Chondrocyte (in vitro differentiated cells): ENCODE results near the gene SLC35A4. TPM values are rescaled to one million over a fixed set of nuclear protein-coding genes. Genes with fewer than 3 reads are reported as not detected.
"Not testable (repeated sequence)": the region's sequence is repeated elsewhere in the genome, so short reads cannot be mapped to it uniquely, and the experiment has no call there.

Experiments used
- DNase-seq: peaks from one replicate; pipeline ENCODE4 v3.0.0; 2021; ENCODE audit warnings: mixed read lengths, low spot score
- H3K27ac Mint-ChIP-seq: one replicate; pipeline ENCODE4 v1.8.0; 2021; ENCODE audit warnings: mild to moderate bottlenecking, moderate library complexity, mixed read lengths; ENCODE audit not compliant: unreplicated experiment
- H3K27me3 Mint-ChIP-seq: 2 replicates; pipeline ENCODE4 v1.8.0; 2021; ENCODE audit warnings: low read depth, mixed read lengths
- H3K36me3 Mint-ChIP-seq: 2 replicates; pipeline ENCODE4 v1.8.0; 2021; ENCODE audit warnings: low read depth, mixed read lengths
- H3K4me1 Mint-ChIP-seq: 2 replicates; pipeline ENCODE4 v1.8.0; 2021; ENCODE audit warnings: low read depth, mild to moderate bottlenecking, mixed read lengths
- H3K4me3 Mint-ChIP-seq: one replicate; pipeline ENCODE4 v1.8.0; 2021; ENCODE audit warnings: mild to moderate bottlenecking, moderate library complexity, mixed read lengths; ENCODE audit not compliant: unreplicated experiment
- H3K9me3 Mint-ChIP-seq: 2 replicates; pipeline ENCODE4 v1.8.0; 2021; ENCODE audit warnings: low read depth, mixed read lengths
- CTCF ChIP-seq: fragments of 200-600 bp; sonication (generic); IDR thresholded peaks from 2 replicates; pipeline ENCODE4 v1.5.0; 2021; ENCODE audit warnings: antibody characterized with exemption, mild to moderate bottlenecking, moderate library complexity
- total RNA-seq: library from RNA; stranded (reverse); gene quantifications from 3 replicates; pipeline ENCODE4 v1.2.1, GENCODE V29; 2021

Gene SLC35A4
- total RNA-seq, 1 donor from 2014 or later = 79.2 TPM

DNA sequence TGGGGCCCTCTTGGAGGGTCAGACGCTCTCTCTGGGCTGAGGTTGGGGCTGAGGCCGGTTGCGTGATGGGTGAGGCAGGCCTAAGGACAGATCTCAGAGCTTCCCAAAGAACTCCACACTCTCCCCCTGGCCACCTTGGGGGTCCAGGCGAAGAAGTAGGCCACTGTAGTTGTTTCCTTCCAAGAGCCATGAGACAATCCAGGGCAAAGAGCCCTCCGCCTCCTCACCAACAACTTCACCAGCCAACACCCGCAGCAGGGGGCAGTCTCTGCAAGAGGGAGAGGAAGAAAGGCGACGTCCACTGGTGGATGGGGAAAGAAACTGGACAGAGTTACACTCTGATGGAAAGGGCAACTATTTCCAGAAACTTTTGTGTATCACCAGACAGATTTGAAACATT lies 10.7 kb downstream of the SLC35A4 start:
- Mint-ChIP-seq H3K9me3 (no peaks in the 10 kb centered on the region), H3K27me3 (no peaks in the 10 kb centered on the region), H3K4me1 (peaks cover 30% of the 10 kb centered on the region), H3K4me3 (no peak overlapping the region), H3K27ac (no peak overlapping the region), H3K36me3 (no peaks in the 10 kb centered on the region)
- peak; percentile 33 for TF ChIP-seq CTCF
- no peak for DNase-seq

- no peak for TF ChIP-seq CTCF
- H3K4me3 Mint-ChIP-seq = no peak overlapping the region
- DNase-seq = no peak
- no peaks in the 10 kb centered on the region for H3K36me3 Mint-ChIP-seq
- peak overlapping the region; percentile 85 for H3K27ac Mint-ChIP-seq
- peaks cover 30% of the 10 kb centered on the region for H3K4me1 Mint-ChIP-seq
- H3K9me3 Mint-ChIP-seq = no peaks in the 10 kb centered on the region
- H3K27me3 Mint-ChIP-seq = peaks cover 3% of the 10 kb centered on the region
Measured at GRCh38 chr5:140576776-140577201, 12.2 kb downstream of the SLC35A4 start.

- not testable (repeated sequence) for H3K27me3 Mint-ChIP-seq, H3K36me3 Mint-ChIP-seq, DNase-seq, H3K4me3 Mint-ChIP-seq, H3K27ac Mint-ChIP-seq
- H3K9me3 Mint-ChIP-seq = peaks cover 13% of the 10 kb centered on the region
- H3K4me1 Mint-ChIP-seq = peaks cover 24% of the 10 kb centered on the region
Measured at GRCh38 chr5:140579188-140579747, 14.6 kb downstream of the SLC35A4 start.

GRCh38 chr5:140587495-140587894 lies 22.9 kb downstream of the SLC35A4 start:
- Mint-ChIP-seq H3K4me1 (peaks cover 25% of the 10 kb centered on the region), H3K9me3 (peaks cover 15% of the 10 kb centered on the region), H3K27ac (no peak overlapping the region), H3K4me3 (no peak overlapping the region), H3K27me3 (no peaks in the 10 kb centered on the region), H3K36me3 (peaks cover 2% of the 10 kb centered on the region)
- no peak for DNase-seq
- no peak for TF ChIP-seq CTCF

DNA sequence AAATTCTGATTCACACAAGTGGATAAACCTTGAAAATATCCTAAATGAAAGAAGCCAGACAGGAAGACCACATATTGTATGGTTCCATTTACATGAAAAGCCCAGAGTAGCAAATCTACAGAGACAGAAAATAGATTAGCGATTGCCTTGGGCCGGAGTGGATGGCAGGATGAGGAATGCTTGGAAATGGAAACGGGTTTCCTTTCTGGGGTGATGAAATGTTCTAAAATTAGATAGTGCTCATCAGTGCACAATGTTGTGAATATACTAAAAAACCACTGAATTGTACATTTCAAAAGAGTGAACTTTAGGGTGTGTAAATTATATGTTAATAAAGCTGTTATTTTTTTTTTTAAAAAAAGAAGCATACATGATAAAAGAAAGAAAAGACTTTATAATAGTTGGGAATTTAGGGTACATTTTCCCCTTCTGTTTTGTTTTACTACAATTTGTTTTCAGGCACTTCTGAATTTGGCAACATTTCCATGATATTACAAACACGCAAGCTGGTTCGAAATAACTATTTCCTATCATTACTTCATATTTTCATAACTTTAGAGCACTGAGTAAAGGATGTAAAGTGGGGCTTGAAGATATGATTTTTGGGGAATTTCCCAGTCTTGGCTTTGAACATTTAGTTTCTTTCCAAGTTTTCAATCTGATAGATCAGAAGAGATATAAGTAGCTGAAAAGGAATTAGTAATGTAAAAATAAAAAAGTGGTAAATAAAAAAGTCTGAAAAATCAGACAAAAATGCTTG lies 23.9 kb downstream of the SLC35A4 start:
- Mint-ChIP-seq H3K9me3 (peaks cover 7% of the 10 kb centered on the region), H3K4me3 (no peak overlapping the region), H3K36me3 (no peaks in the 10 kb centered on the region), H3K27me3 (no peaks in the 10 kb centered on the region), H3K27ac (peak overlapping the region; percentile 82), H3K4me1 (peaks cover 25% of the 10 kb centered on the region)
- no peak for TF ChIP-seq CTCF
- no peak for DNase-seq

- Mint-ChIP-seq H3K36me3 (no peaks in the 10 kb centered on the region), H3K4me3 (no peak overlapping the region), H3K27me3 (no peaks in the 10 kb centered on the region), H3K9me3 (peaks cover 2% of the 10 kb centered on the region), H3K4me1 (peaks cover 25% of the 10 kb centered on the region), H3K27ac (no peak overlapping the region)
- no peak for DNase-seq
- TF ChIP-seq CTCF = no peak
Measured at GRCh38 chr5:140590861-140591260, 26.2 kb downstream of the SLC35A4 start.
